ENCODE results near the gene RHPN2.

RHPN2 gene

DNA sequence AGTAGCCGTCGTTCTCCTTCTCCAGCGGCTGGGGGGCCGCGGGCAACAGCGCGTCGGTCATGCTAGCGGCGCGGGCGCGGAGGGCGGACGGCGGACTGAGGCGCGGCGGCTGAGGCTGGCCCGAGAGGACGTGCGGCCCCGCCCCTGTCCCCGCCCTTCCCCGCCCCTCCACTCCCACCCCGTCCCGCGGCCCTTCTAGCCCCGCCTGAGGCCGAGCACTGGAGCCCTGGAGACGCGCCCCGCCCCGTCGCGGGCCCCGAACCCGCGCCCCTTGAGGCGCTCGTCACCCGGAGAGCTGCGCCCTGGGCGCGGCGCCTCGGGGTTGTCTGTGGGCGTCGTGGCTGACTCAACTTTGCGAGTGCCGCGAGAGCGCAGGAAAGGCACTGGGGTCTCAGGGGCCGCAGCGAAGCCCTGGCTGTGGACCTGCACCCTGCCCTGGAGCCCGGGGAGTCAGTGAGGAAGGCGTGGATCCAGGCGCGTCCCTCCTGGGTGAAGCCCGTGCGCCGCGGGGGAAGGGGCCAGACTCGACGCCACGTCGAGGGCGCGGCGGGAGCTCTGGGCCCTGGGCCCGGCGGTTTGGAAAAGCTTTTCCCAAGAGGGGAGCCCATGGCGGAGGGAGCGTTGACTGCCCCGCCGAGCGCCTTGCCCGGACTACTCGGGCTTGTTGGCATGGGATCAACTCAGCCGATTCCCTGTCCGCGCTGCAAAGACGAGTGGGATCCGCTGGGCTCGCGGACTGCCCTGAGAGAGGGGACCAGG is at the start of gene RHPN2:
Gene RHPN2, minus strand, starts transcription at position 97 of the 759 bp plus-strand sequence. Its CDS starts 36 bp downstream, at position 61.
- FAIRE-seq = no peak

DNA sequence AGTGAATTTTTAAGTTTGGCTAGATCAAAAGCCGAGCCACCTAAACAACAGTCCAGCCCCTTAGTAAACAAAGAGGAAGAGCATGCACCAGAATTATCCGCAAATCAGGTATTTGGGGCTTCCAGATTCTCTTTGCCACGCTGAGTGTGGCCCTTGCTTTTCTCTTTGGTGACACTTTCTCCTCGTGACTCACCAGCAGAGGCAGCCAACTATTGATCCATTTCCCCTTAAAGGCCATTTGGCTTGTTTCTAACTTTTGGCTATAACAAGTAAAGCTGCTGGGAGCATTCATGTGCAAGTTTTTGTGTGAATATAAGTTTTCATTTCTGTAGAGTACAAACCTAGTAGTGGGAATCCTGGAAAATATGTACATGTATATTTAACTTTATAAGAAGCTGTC is 49.6 kb upstream of the RHPN2 start:
- no peak for FAIRE-seq

DNA sequence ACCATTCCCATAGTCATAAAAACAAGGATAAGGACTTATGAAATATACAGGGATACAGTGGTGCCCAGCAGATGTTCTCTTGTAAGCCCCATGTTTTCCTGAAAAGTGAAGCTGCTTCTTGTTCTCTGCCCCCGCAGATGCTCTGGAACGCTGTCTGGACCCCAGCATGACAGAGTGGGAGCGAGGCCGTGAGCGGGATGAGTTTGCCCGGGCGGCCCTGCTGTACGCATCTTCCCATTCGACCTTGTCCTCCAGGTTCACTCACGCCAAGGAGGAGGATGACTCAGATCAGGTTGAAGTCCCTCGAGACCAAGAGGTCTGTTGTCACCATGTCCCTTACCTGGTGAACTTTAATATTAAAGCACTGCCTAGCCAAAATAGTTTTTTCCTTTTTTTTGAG is 46.9 kb upstream of the RHPN2 start:
- no peak for FAIRE-seq

DNA sequence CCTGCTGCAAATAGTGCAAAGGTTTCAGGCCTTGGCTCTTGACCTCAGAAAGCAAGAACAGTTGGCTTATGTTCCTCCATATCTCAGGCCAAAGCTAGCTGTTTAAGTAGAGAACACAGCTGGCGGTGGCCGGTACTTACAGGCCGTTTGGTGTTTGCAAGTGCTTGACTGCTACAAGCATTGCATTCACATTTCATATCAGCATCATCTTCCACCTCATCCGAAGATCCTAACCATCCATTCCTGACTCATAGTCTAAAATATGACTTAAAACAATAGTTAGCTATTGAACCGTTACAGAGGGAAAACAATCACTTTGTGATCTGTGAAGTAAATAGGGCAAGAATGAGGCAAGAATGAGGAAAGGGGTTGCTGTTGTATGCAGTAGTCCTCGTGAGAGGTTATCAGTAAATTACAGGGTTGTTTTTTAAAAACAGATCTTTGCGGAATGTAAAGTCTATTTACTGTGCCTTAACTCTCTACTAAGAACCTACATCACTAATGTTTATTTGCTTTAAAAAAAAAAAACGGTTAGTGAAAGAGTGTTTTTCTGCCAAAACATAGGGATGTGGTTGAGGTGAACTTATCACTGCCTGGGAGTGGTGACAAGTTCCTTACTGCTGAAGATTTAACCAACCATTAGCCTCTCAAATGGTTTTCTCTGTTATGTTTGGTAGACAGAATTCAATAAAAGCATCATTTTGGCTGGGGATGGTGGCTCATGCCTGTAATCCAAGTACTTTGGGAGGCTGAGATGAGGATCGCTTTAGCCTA is 45.6 kb upstream of the RHPN2 start:
- FAIRE-seq = no peak

DNA sequence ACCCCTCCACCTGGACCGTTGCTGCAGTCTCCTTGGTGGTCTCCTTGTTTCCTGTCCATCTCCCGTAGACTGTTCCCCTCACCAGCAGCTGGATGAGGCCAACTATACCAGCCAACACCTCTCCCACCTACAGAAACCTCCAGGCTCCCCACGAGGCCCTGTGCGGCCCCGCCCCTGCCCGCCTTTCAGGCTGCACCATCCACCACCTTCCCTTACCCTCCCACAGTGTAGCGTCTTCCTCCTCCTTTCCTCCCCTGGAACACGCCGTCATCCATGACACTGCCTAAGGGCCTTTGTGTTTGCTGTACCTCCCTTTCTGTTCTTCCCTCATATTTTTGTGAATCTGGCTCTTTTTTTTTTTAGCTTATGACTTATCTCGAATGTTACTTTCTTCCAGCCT is 43.5 kb upstream of the RHPN2 start:
- no peak for FAIRE-seq

DNA sequence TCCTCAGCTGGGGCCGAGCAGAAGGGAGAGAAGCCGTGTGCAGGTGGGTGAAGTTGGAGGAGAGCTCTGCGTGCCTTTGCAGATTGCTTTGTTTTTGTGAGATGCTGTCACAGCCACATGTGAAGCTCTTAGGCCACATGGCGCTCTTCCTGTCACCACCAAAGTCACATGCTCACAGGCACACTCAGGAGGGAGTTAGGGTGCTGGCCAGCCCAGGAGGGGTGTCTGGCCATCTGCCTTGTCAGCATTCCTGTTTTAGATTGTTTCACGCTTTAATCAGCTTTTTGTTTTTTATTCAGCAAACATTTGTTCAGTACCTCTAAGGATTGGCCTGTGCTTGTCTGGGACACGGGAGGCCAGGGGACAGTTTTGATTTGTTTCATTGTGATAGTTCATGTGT is 38.2 kb upstream of the RHPN2 start:
- no peak for FAIRE-seq

DNA sequence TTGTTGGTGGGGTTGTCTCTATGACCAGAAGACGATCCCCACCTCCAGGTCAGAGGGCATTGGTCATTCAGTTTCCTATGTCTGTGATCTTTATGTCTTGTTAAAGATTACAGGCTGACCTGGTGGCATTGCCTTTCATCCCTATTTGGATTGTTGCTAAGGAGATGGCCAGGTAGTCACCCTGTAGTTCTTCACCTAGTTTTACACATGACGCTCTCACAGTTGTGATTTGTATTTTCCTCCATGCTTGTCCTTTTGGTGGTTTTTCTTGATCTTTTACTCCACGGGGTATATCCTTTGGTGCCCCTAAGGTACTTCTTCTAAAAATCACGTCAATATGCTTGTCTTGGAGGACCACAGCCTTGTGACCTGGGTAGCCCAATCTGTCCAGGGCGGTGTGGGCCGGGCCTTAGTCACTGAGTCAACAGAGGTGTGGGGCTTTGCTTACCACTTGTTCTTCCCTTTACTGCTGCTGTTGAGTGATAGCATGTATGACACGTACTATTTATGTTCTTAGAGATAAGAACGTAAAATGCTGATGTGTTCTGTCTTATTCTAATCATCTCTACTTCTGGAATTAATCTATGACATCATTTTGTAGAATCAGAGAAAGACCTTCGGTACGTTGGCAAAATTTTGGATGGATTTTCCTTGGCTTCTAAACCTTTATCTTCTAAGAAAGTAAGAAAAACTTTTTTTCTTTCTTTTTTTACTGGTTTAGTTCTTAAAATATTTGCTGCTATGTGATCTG is 36.4 kb upstream of the RHPN2 start:
- peak; percentile 55 for FAIRE-seq

DNA sequence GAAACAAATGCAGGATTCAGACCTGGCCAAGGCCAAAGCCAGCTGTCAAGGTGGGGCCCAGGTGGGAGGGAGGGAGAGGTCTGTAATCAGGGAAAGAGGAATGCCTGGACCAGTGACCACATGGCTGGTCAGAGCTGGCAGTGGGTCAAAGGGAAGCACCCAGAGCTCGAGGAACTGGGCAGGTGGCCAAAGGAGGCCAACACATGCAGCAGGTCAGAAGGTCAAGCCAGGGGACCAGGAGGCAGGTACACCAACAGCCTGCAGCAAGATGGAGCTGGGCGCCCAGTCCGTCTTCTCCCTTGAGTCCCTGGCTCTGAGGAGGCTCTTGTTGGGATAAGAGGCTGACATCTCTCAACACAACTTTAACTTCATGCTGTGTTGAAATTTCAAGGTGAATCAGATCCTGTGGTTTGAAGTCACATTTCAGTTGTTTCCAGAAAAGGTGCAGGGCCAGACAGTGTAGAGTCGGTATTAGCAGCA is 33.4 kb upstream of the RHPN2 start:
- FAIRE-seq = no peak

DNA sequence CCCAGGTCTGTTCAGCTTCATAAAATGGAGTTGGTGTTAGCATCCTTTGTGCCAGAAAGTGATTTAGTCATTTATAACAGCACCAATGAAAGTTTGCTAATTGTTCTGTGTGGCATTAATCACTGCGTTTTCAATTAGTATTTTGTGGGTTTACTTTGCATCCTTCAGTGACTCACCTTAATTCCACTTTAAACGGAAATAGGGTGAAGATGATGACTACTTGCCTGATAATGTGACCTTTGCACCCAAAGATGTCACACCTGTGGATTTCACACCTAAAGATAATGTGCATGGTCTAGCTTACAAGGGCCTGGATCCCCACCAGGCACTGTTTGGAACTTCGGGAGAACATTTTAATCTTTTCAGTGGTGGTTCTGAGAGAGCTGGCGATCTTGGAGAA is 31.3 kb upstream of the RHPN2 start:
- FAIRE-seq = no peak

DNA sequence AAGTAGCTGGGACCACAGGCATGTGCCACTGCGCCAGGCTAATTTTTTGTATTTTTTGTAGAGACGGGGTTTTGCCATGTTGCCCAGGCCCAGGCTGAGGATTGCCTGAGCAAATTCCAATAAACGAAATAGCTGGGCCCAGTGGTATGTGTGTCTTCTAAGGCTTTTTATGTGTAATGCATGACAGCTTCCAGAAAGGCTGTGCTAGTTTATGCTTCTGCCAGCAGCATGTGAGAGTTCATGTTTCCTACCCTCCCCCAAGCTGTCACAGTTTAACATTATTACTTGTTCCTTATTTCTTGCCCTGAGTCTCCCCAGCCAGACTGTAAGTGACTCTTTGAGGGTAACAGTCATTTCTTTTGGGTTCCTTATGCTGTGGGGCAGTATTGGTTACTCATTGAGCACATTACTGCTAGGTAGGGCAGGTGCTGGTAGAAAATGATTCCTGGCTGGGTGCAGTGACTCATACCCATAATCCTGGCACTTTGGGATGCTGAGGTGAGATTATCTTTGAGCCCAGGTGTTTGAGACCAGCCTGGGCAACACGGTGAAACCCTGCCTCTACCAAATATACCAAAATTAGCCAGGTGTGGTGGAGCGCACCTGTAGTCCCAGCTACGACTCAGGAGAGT is 29.9 kb upstream of the RHPN2 start:
- FAIRE-seq = no peak

DNA sequence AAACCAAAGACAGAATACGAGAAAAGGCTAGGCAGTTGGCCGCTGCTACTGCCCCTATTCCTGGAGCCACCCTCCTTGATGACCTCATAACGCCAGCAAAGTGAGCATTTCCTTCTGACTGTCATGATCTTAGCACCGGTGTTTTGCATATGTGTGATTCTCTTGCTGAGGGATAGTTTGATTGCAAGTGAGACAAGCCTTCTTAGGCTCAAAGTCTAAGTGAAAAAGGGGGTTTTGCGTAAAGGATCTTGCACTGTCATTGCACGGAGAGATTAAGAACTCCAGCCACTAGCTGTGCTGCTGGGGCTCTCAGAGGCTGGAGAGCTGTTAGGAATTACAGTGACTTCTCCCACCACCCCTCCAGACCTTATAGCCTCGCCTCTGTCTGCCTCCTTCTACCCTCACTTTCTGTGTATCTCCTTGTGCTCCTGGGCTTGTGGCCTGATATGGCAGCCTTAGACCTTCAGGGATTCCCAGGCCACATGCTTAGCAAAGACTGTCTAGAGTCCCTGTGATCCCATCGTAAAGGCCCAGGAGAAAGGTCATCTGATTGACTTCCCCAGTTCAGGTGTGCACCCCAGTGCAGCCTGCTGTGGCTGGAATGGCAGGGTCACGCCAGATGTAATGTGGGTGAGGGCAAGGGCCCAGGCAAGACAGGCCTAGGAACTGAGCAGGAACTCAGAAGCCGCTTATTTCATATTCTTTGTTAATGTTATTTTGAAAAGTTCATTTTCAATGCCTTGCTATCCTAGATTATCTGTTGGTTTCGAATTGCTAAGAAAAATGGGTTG is 28.9 kb upstream of the RHPN2 start:
- no peak for FAIRE-seq

DNA sequence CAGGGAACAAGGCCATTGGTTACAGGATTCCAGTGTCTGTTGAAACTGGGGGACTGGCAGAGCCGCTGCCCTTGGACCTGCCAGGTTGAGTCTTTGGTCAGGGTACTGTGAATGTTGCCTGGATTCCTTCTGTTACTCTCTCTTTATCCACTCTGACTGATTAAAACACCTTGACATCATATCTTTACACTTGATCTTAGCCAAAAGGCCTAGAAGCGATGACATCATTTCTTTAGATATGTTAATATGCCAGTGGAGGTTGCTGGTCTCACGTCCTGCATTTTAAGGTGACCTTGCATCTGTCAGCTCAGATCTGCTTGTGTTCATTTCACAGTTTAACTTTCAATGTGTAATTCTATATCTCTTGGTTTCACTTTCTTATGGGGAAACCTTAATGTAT is 25.5 kb upstream of the RHPN2 start:
- FAIRE-seq = no peak

DNA sequence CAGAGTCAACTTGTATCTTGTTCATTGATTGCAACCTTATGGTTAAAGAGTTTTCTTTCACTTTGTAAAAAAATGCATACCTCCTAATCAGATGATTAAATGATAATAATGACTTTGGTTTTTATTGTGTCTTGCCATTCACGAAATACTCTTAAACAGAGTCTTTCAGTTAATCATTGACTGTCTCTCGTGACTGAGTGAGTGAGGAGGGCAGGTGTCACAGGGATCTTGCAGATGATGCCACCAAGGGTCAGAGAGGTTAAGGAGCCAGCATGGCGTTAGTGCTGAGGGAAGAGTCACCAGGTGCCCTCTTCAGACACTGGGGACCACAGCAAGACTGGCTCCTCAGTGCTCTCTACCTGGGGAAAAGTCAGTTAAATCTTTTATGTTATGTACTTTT is 24.3 kb upstream of the RHPN2 start:
- FAIRE-seq = no peak

DNA sequence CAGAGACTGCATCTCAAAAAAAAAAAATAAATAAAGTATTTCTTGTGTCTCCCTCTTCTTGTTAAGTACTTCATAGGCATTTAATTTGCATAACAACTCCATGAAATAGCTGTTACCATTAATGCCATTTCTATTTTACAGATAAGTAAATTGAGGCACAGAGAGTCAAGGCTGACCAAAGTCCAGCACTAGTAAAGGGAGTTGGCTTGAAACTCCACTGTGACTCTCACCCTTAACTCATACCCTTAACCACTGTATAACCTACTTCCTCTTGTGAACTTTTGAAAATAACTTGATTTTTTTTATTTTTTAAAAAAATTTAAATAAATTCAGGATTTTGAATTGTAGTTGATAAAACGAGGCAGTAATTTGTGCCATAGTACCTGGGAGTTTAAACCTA is 22.3 kb upstream of the RHPN2 start:
- no peak for FAIRE-seq

DNA sequence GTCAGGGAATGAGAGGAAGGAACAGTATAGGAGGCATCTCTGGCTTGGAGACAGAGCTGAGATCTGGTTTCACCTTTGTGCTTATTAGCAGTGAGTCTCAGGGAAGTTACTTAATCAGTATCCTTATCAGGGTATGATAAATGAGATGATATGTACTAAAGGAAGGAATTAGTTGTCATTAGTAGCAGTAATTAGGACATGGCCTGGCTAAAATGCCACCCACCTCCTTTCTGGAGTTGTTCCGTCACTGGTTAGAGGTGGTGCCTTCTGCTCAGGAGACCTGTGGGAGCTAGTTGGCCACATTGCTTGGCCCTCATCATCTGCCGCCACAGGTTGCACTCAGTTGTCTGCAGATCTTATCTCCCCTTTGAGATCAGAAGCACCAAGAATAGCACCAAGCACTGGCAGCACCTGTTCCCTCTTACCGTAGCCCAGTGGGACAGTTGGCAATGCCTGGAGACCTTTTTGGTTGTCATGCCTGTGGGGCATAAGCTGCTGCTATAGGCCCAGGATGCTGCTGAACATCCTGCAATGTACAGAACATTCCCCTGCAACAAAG is 21.0 kb upstream of the RHPN2 start:
- no peak for FAIRE-seq

DNA sequence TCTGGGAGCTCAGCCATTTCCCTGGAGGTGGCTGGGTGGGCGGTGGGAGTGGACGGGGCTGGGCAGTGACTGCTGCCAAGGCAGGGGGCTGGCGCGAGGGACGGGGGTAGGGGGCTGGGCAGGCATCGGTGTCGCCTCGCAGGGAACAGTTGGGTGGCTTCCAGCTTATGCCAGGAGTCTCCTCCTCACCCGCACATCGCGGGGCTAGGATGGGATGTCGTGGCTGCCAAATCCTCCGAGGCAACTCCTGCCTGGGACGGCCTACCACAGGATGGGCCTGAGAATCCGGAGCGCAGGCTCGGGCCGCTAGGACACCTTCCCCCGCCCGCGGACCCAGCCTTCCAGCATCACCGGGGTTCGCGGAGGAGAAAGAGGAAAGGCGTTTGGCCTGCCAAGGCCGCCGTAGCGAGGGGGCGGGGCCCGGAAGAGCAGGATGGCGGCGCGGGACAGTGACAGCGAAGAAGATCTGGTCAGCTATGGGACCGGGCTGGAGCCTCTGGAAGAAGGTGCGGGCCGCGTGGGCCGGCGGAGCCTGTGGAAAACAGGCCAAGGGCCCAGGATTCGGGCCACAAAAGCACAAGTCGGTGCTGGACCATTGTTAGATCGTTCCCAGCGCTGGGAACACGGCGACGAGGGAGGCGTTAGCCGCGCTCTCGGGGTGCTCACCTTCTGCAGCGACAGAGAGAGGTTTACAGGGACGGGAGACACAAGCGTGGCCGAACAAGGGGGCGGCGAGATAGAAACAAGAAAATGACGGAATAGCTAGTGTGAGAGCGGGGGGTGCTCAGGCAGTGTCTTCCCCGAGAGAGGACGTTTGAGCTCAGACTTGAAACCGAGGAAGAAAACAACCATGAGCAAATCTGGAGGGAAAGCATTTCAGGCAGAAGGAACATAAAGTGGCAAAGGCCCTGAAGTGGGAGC is 16.3 kb upstream of the RHPN2 start, which contains the start of gene GPATCH1:
Gene GPATCH1, plus strand, starts transcription at position 421 of the 921 bp plus-strand sequence. Its CDS starts 13 bp downstream, at position 434.
- no peak for FAIRE-seq

DNA sequence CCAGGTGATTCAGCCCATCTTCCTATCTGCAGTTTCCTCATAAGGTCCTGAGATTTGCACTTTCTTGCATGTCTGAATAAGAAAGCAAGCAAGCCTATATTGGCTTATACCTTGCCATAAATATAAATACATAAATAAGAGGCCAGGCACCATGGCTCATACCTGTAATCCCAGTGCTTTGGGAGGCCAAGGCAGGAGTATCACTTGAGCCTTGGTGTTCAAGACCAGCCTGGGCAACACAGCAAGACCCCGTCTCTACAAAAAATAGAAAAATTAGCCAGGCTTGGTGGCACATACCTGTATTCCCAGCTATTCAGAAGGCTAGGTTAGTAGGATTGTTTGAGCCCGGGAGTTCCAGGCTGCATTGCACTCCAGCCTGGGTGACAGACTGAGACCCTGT is 10.8 kb upstream of the RHPN2 start:
- no peak for FAIRE-seq

DNA sequence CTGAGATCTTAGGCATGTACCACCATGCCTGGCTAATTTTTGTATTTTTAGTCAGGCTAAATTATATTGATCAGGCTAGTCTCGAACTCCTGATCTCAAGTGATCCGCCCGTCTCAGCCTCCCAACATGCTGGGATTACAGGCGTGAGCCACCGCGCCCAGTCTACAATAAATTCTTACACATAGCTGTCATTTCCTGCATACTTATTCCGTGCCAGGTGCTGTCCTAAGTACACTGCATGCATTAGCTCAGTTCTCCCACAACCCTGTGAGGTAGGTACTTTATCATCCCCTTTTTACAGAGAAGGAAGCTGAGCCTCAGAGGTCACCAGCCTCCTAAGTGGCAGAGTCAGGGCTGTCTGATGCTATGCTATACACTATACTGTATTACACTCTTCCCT is 7.2 kb upstream of the RHPN2 start:
- FAIRE-seq = no peak

DNA sequence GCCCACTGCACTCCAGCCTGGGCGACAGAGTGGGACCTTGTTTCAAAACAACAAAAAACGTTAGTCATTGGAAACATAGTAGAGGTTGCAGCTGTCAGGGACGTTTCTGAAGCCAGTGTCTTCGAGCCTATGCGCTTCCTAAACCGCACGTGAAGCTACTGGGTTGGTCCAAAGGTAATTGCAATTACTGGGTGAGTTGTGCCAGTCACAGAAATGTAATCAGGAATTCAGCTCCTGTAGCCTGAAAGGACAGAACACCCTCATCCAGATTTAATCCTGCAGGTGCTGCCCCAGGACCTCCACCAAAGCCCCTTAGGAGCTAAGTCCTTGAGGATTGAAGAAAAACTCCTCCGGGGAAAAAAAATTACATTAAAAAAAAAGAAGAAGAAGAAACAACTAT is 2.4 kb upstream of the RHPN2 start:
- no peak for FAIRE-seq

DNA sequence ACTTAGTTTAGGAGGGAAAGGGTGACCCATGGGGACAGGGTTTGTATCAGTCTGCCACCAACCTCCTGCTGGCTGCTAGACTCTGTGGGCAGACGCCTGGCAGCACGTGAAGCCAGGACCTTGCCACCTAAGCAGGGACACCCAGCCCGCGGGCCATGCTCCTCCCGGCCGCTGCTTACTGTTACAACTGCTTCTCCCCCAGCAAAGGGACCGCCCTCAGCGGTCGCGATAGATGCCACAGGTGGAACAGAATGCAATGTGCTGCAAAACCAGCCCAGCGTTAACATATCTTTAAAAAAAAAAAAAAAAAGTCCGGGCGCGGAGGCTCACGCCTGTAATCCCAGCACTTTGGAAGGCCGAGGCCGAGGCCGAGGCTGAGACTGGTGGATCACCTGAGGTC is 1.9 kb upstream of the RHPN2 start:
- no peak for FAIRE-seq

DNA sequence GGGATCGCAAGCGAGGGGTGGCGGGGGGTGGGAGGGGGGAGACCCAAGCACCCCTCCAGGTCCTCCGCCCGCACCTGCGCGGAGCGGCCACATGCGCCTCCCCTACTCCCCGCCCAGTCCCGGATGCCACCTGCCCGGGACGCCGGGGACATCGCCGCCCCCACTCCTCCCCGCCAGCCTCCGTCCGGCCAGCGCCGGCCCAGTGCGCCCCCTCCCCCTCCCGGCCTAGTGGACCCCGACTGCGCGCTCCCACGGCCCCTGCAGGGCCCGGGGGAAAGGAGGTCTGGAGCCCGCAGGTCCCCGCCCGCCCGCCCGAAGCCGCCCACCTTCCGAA is 263 bp downstream of the RHPN2 start:
- no peak for FAIRE-seq
